Stimulated activated CD8-positive, alpha-beta memory T cell treated with anti-CD3 and anti-CD28 coated beads, Interleukin-12 subunit alpha, Interleukin-12 subunit beta, amount 100 ng/mL, for 24 hours (primary cell): ENCODE results near the gene EYA2.
"Not testable (repeated sequence)": the region's sequence is repeated elsewhere in the genome, so short reads cannot be mapped to it uniquely, and the experiment has no call there.

ENCODE experiments used
- DNase-seq: peaks from one replicate; pipeline ENCODE4 v3.0.0-alpha.2; 2020; ENCODE audit errors: extremely low read depth

EYA2 gene

GRCh38 chr20:46895906-46896242 is 1.2 kb downstream of the EYA2 start:
- no peak for DNase-seq

- no peak for DNase-seq
These were observed 2.8 kb downstream of the EYA2 start for GRCh38 chr20:46897328-46897880.

DNA sequence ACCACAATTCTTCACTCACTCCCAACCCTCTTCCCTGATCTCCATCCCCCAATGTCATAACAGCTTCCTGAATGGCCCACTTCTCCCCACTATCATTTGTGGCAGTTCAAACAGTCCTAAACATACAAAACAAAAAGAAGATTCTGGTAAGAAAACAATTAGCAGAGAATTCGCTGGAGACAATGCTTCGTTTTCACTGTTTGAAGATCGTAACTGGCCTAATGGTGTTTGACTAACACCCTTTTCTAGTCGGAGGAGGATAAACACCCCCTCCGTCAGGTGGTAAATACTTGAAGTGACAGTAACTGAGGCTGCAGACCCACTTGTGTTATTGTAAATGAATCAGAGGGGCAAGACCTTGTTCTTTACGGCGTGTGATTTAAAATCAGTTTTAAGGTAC is 3.8 kb downstream of the EYA2 start:
- DNase-seq: no peak

- no peak for DNase-seq
These were observed 5.0 kb downstream of the EYA2 start for GRCh38 chr20:46899621-46900020.

GRCh38 chr20:46900086-46900485 is 5.4 kb downstream of the EYA2 start:
- DNase-seq: no peak

GRCh38 chr20:46900826-46901225 is 6.2 kb downstream of the EYA2 start:
- DNase-seq: no peak

DNA sequence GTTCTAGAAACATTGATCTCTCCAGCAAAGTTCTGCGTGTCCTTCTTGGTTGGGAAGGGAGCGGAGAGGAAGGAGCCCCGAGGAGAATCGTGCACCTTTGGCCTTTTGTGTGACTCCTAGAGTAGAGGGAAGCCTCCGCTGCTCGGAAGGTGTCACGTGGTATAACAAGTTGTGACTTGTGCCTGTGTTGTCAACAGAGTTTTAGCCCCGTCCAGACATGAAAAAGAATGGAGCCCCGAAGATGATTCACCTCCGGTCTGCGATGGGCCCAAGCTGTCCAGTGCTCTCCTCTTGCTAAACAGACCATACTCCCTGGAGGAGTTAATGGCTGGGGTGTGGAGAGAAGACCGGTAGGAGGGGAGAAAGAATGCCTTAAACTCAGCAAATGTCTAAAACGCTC is 7.0 kb downstream of the EYA2 start:
- no peak for DNase-seq

DNA sequence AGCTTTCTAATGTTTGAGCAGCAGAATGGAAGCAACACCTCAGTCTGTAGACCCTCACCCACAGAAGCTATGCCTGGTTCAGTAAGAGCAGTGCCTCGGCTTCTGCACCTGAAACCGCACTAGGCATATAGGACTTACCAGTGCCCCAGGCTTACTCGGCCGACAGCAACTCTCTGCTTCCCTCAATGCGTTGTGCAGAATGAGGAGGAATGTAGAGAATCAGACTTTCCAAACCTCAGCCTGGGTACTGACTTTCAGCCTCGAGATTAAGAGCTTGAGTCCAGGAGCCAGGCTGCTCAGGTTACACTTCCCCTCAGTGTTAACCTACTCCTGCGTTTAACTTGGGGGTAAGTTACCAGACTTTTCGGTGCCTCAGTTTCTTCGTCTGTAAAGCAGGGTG is 8.6 kb downstream of the EYA2 start:
- DNase-seq: no peak

GRCh38 chr20:46903937-46904336 is 9.3 kb downstream of the EYA2 start:
- DNase-seq: no peak

DNA sequence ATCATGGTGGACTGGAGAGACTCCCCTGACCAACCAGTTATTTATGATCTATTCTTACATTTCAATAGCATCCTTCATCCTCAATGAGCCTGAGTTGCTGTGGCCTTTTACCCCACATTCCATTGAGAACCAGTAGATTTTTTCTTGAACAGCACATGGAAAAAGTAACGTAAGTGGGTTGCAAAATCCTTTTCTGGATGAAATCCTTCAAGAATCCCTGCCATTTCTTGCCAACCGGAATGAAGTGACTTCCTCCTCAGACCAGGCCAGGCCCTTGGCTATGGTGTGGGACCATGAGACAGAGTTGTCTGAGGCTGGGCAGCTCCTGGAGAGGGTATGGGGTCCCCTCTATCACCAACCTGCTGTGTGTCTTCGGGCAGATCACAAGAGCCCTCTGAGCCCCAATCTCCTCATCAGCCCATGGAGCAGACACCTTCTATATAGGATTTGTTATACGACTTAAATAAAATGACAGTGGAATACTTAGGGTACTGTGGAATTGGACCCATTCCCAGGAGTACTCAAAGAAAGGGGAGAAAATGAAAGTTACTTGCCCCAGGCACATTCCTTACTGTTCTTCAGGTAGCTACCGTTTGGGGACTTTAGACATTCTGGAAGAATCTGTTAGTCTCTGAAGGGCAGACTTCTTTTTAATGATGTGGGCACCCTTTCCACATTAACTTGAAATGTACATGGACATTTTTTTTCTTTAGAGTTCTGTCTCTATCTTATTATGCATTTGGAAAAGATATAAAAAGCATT is 10.9 kb downstream of the EYA2 start:
- DNase-seq: no peak

- DNase-seq: no peak
These were observed 18.8 kb downstream of the EYA2 start for GRCh38 chr20:46913329-46914044.

- DNase-seq: no peak
These were observed 20.2 kb downstream of the EYA2 start for GRCh38 chr20:46914789-46915379.

GRCh38 chr20:46915575-46916257 is 21.1 kb downstream of the EYA2 start:
- no peak for DNase-seq

GRCh38 chr20:46916258-46916603 is 21.6 kb downstream of the EYA2 start:
- no peak for DNase-seq

GRCh38 chr20:46917155-46917554 is 22.5 kb downstream of the EYA2 start:
- no peak for DNase-seq

DNA sequence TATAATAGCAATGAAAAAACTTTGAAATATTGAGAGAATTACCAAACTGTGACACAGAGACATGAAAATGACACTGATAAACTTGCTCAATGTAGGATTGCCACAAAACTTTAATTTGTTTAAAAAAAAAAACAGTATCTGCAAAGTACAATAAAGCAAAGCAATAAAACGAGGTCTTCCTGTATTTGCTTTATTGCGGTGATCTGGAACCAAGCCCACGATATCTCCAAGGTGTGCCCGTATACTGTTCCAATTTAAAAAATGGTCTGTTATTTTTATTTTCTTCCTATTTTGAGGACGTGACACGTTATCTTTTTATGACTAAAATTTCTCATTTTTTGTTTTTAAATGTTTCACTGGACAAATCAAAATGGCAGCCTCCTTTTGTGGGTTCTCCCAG is 25.5 kb downstream of the EYA2 start:
- no peak for DNase-seq

DNA sequence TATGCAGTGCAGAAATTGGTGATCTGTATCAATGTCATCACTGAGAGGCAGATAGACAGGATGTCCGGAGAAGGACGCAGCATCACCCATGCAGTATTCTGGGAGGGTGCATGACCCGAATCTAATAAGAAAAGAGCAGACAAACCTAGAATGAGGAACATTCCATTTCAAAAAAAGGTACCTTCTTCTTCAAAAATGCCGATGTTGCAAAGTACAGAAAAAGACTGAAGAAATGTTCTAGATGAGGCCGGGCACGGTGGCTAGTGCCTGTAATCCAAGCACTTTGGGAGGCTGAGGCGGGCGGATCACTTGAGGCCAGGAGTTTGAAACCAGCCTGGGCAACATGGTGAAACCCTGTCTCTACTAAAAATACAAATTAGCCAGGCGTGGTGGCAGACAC is 28.2 kb downstream of the EYA2 start:
- DNase-seq: not testable (repeated sequence)

- no peak for DNase-seq
These were observed 28.9 kb downstream of the EYA2 start for GRCh38 chr20:46923550-46923949.

DNA sequence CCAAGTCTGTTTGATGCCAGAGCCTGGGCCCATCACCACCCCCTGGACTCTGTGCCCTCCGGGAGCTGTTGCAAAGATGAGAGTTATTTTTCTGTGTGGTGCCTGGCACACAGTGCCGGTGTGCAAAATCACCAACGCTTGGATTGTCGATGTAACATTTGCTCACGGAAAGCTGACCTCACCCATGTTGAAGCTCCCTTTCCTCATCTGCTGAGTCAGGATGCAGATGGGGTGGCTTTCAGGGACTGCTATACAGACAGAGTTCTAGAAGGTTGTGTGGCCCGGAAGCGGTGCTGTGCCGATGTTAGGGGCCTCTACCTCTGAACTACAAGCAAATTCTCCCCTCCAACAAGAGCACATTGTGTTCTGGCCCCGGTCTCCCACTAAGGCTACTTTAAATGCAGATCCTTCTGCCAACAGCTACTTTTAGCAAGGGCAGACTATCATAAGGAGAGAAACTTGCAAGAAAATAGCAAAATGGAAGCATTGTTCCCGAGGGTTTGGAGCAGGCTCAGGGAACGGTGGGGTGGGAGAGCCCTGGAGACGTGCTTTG is 34.0 kb downstream of the EYA2 start:
- DNase-seq: no peak

DNA sequence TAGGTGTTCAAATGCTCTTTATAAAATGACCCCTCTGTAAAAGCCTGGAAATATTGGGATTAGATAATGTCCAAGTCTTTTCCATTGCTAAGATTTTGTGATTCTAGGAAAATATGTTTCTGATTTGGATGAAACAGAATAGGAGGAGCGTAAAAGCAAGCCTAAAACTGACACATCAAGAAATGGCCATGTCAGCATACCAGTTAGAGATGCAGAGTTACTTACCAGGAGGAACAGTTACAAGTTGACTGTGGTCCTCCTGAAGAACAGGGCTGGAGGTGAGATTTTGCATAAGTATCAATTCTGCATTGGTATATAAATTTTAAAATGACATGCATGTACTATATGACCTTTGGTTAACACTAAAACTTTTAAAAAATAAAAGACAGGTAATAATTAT is 35.3 kb downstream of the EYA2 start:
- no peak for DNase-seq

- no peak for DNase-seq
These were observed 36.1 kb downstream of the EYA2 start for GRCh38 chr20:46930640-46931339.

DNA sequence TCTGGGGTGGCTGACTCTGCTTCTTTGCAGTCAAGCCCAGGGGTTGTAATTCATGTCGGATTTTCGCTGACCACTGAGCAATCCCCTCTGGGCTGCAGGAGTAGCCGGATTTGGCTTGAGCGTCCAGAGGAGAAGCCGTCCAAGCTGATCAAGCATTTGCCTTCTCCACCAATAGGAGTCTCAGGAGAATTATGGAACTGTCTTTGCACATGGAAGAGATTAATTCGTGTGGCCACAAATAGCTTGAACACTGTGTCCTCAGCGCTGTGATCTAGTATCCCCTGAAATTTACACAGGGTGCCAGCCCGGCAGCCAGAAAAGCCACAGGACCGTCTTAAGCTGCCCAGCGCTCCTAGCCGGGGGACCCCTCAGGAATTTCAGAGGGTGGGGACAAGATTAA is 37.1 kb downstream of the EYA2 start:
- DNase-seq: no peak
